Parathyroid adenoma (tissue), 2 donors: ENCODE data around the gene MXRA5.

Experiments
- H2AFZ ChIP-seq: fragments of 300-600 bp; sonication (generic); one replicate; pipeline ENCODE4 v1.7.0; 2017; ENCODE audit warnings: antibody characterized with exemption, mild to moderate bottlenecking
- H3K27ac ChIP-seq: fragments of 300-600 bp; sonication (generic); one replicate; pipeline ENCODE4 v1.7.0; 2017
- H3K27me3 ChIP-seq: fragments of 300-600 bp; sonication (generic); one replicate; pipeline ENCODE4 v1.7.0; 2017; ENCODE audit warnings: low read length; ENCODE audit not compliant: control insufficient read depth, insufficient read depth
- H3K36me3 ChIP-seq: fragments of 300-600 bp; sonication (generic); one replicate; pipeline ENCODE4 v1.7.0; 2017; ENCODE audit warnings: low read length; ENCODE audit not compliant: control insufficient read depth, insufficient read depth
- H3K4me1 ChIP-seq: fragments of 300-600 bp; sonication (generic); one replicate; pipeline ENCODE4 v1.7.0; 2017; ENCODE audit warnings: control low read depth
- H3K4me2 ChIP-seq: fragments of 300-600 bp; sonication (generic); one replicate; pipeline ENCODE4 v1.7.0; 2017; ENCODE audit warnings: low read length
- H3K4me3 ChIP-seq: fragments of 300-600 bp; sonication (generic); one replicate; pipeline ENCODE4 v1.7.0; 2017; ENCODE audit warnings: low read depth, low read length
- H3K79me2 ChIP-seq: fragments of 300-600 bp; sonication (generic); one replicate; pipeline ENCODE4 v1.7.0; 2017; ENCODE audit warnings: control low read depth
- H3K9ac ChIP-seq: fragments of 300-600 bp; sonication (generic); one replicate; pipeline ENCODE4 v1.7.0; 2017; ENCODE audit warnings: mild to moderate bottlenecking
- H3K9me3 ChIP-seq: fragments of 300-600 bp; sonication (generic); one replicate; pipeline ENCODE4 v1.7.0; 2017; ENCODE audit warnings: low read length; ENCODE audit not compliant: control insufficient read depth
- CTCF ChIP-seq: fragments of 300-600 bp; sonication (generic); IDR thresholded peaks from one replicate; pipeline ENCODE4 v1.7.0; 2017; ENCODE audit warnings: antibody characterized with exemption, mild to moderate bottlenecking
- donor health status: primary hyperparathyroidism.

Gene MXRA5

GRCh38 chrX:3263681-3264126 lies 82.7 kb downstream of the MXRA5 start:
- Histone ChIP-seq H3K9me3 (no peaks in the 10 kb centered on the region), H3K79me2 (no peaks in the 10 kb centered on the region), H3K4me1 (no peaks in the 10 kb centered on the region), H3K9ac (no peak overlapping the region), H3K36me3 (no peaks in the 10 kb centered on the region), H3K27ac (no peak overlapping the region), H3K27me3 (no peaks in the 10 kb centered on the region), H2AFZ (no peak overlapping the region), H3K4me2 (no peak overlapping the region), H3K4me3 (no peak overlapping the region)
- TF ChIP-seq CTCF = no peak

GRCh38 chrX:3262901-3263300 lies 83.6 kb downstream of the MXRA5 start:
- H3K9me3 ChIP-seq = no peaks in the 10 kb centered on the region
- no peak overlapping the region for H2AFZ ChIP-seq
- no peak overlapping the region for H3K4me2 ChIP-seq
- no peaks in the 10 kb centered on the region for H3K36me3 ChIP-seq
- no peaks in the 10 kb centered on the region for H3K27me3 ChIP-seq
- H3K27ac ChIP-seq = no peak overlapping the region
- TF ChIP-seq CTCF = no peak
- no peak overlapping the region for H3K9ac ChIP-seq
- no peaks in the 10 kb centered on the region for H3K79me2 ChIP-seq
- no peaks in the 10 kb centered on the region for H3K4me1 ChIP-seq
- H3K4me3 ChIP-seq = no peak overlapping the region
